SU-DHL-6 (cell line): ENCODE measurements around the gene IL1R2.

Experiments used
- CTCF ChIP-seq: fragments of 200-600 bp; sonication (generic); IDR thresholded peaks from one replicate; pipeline ENCODE4 v1.5.1; 2017; ENCODE audit warnings: antibody characterized with exemption, mild to moderate bottlenecking, low read length, moderate library complexity; ENCODE audit not compliant: insufficient read depth, poor library complexity, severe bottlenecking
- EZH2phosphoT487 ChIP-seq: fragments of 200-600 bp; sonication (generic), shearing (Covaris generic); conservative IDR thresholded peaks from 2 replicates; pipeline ENCODE4 v1.6.1; 2018; ENCODE audit warnings: mild to moderate bottlenecking, antibody characterized with exemption, low read length, moderate library complexity, mixed read lengths

DNA sequence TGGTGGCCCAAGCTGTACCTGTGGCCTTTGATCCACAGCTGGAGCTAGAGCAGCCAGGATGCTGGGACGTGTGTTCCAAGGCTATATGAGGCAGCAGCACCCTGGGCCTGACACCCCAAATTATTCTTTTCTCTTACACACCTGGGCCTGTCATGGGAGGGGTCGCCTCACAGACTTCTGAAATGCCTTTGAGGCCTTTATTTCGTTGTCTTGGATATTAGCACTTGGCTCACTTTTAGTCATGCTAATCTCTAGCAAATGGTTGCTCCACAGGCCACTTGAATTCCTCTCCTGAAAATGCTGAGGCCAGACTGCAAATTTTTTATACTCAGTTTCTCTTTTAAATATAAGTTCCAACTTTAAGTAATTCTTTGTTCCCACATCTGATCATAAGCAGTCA is 22.0 kb upstream of the IL1R2 start:
- TF ChIP-seq CTCF (no peak), EZH2phosphoT487 (no peak)
